Prostate gland (tissue), 2 donors: Measurements from ENCODE around the gene ELF2. TPM values are rescaled to one million over a fixed set of nuclear protein-coding genes. Genes with fewer than 3 reads are reported as not detected.
"Not testable (repeated sequence)": the region's sequence is repeated elsewhere in the genome, so short reads cannot be mapped to it uniquely, and the experiment has no call there.

Source experiments
- DNase-seq: peaks from one replicate; pipeline ENCODE4 v3.0.0-alpha.2; 2019; ENCODE audit warnings: low spot score
- H3K27ac ChIP-seq, 2 donors: fragments of 200-600 bp; sonication (generic); 2 replicates each; pipeline ENCODE4 v1.5.1; 2017 to 2019
- H3K27me3 ChIP-seq: fragments of 200-600 bp; sonication (generic); replicated peaks from 2 replicates; pipeline ENCODE4 v1.5.1; 2019; ENCODE audit not compliant: insufficient read depth
- H3K36me3 ChIP-seq, 2 donors: fragments of 200-600 bp; sonication (generic); 1 replicate in 1 of 2; 2 replicates in 1 of 2; pipeline versions ENCODE4 v1.5.1 to v1.8.1; 2017 to 2019
- H3K4me1 ChIP-seq: fragments of 200-600 bp; sonication (generic); replicated peaks from 2 replicates; pipeline ENCODE4 v1.5.1; 2019
- H3K4me3 ChIP-seq, 2 donors: fragments of 200-600 bp; sonication (generic); 2 replicates each; pipeline ENCODE4 v1.5.1; 2017 to 2019
- H3K9me3 ChIP-seq: fragments of 200-600 bp; sonication (generic); 2 replicates; pipeline ENCODE4 v1.5.1; 2017
- POLR2A ChIP-seq: fragments of 450-650 bp; IDR thresholded peaks from one replicate; pipeline ENCODE4 v1.6.1; 2016; ENCODE audit warnings: antibody characterized with exemption, mild to moderate bottlenecking
- POLR2AphosphoS5 ChIP-seq: sonication (generic); formaldehyde crosslinking; IDR thresholded peaks from one replicate; pipeline ENCODE4 v1.6.1; 2017; ENCODE audit warnings: antibody characterized with exemption
- WGBS: methylation state at CpG from one replicate; pipeline ENCODE4 v1.1.5; 2018; 5-methylcytosine and 5-hydroxymethylcytosine counted together
- intact Hi-C: fragments of 100-400 bp; cut with DNase I; formaldehyde crosslinking; loops from one replicate; pipeline ENCODE4 v1.14.2; 2022
- total RNA-seq, 2 donors: library from RNA; depleted of rRNA; stranded (reverse); fragments of >200 nt; gene quantifications; one replicate each; pipeline ENCODE4 v1.1.0, GENCODE V29; 2016
- TF ChIP-seq, protein P1 (sequence below), 4 experiments: fragments of 200-600 bp in 2 of 4; fragments of 450-650 bp in 2 of 4; sonication (generic) in 2 of 4; IDR thresholded peaks; 1 replicate in 3 of 4; 2 replicates in 1 of 4; pipeline ENCODE4 v1.5.1; 2016 to 2019; ENCODE audit warnings: antibody characterized with exemption in 4 of 4, mild to moderate bottlenecking in 2 of 4, moderate library complexity in 2 of 4

The ELF2 gene
- total RNA-seq, 2 donors from 2014 or later, result 53.2 to 61.7 TPM

DNA sequence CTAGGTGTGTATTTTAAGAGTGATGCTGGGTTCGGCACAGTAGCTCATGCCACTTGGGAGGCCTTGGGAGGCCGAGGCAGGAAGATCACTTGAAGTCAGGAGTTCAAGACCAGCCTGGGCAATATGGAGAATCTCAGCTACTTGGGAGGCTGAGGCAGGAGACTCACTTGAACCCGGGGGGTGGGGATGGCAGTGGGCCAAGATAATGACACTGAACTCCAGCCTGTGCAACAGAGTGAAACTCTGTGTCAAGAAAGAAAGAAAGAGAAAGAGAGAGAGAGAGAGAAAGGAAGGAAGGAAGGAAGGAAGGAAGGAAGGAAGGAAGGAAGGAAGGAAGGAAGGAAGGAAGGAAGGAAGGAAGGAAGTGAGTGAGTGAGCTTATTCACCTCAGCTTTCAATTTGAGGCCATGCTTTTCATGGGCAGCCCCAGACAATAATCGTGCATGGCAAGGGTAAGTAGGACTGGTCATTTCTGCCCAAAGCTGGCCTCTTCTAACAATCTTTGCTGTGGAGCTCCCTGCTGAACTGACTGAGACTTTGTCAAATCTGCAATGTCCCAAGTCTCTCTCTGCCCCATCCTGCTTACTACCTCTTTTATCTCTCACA lies 42.5 kb upstream of the ELF2 start:
- WGBS, result 92% methylated on average over 4 of the region's 4 CpGs
- H3K4me1 ChIP-seq, result no peaks in the 10 kb centered on the region

GRCh38 chr4:139214039-139214534 lies 37.1 kb upstream of the ELF2 start:
- Histone ChIP-seq H3K4me3 (no peak overlapping the region), H3K9me3 (no peaks in the 10 kb centered on the region), H3K36me3 (no peaks in the 10 kb centered on the region), H3K27ac (no peak overlapping the region), H3K27me3 (no peaks in the 10 kb centered on the region), H3K4me1 (no peaks in the 10 kb centered on the region)
- TF ChIP-seq POLR2A (no peak), POLR2AphosphoS5 (no peak)
- TF ChIP-seq, protein P1, sequence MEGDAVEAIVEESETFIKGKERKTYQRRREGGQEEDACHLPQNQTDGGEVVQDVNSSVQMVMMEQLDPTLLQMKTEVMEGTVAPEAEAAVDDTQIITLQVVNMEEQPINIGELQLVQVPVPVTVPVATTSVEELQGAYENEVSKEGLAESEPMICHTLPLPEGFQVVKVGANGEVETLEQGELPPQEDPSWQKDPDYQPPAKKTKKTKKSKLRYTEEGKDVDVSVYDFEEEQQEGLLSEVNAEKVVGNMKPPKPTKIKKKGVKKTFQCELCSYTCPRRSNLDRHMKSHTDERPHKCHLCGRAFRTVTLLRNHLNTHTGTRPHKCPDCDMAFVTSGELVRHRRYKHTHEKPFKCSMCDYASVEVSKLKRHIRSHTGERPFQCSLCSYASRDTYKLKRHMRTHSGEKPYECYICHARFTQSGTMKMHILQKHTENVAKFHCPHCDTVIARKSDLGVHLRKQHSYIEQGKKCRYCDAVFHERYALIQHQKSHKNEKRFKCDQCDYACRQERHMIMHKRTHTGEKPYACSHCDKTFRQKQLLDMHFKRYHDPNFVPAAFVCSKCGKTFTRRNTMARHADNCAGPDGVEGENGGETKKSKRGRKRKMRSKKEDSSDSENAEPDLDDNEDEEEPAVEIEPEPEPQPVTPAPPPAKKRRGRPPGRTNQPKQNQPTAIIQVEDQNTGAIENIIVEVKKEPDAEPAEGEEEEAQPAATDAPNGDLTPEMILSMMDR (IDR thresholded peaks at IDR 0.05), result no peak
- WGBS, result 40% methylated on average over 7 of the region's 7 CpGs
- DNase-seq, result peak; percentile 41
- intact Hi-C loops, result no loop called here

More for the DNA sequence above, 42.5 kb upstream of the ELF2 start:
- no peak for TF ChIP-seq POLR2A
- no peak for TF ChIP-seq POLR2AphosphoS5
- TF ChIP-seq, protein P1 (IDR thresholded peaks at IDR 0.05), result no peak
- H3K9me3 ChIP-seq, result no peaks in the 10 kb centered on the region
- no peak overlapping the region for H3K27ac ChIP-seq
- DNase-seq, result no peak
- H3K27me3 ChIP-seq, result no peaks in the 10 kb centered on the region
- no peak overlapping the region for H3K4me3 ChIP-seq
- intact Hi-C loops, result no loop called here
- H3K36me3 ChIP-seq, result no peaks in the 10 kb centered on the region

GRCh38 chr4:139213633-139214032 lies 36.6 kb upstream of the ELF2 start:
- DNase-seq, H3K27ac ChIP-seq, H3K4me3 ChIP-seq, H3K36me3 ChIP-seq, H3K9me3 ChIP-seq, H3K27me3 ChIP-seq, intact Hi-C loops, H3K4me1 ChIP-seq: not testable (repeated sequence)
- 91% methylated on average over 10 of the region's 10 CpGs for WGBS

DNA sequence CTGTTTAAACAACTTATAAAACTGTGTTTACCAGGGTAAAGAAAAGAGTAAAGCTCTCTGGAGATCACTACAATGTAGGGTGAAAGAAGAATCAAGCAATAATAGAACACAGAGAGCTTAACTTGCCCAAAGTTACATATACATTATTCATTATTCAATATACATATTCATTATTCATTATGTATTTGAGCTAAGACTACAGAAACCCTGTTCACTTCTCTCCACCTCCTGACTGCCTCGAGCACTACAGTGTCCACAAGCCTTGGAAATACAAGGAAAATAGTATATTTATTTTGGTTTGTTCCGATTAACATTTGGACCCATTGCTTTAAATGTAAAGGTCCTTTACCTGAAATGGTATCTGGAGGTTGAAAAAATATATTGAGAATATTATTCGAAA lies 35.9 kb upstream of the ELF2 start:
- TF ChIP-seq POLR2AphosphoS5 (no peak), POLR2A (no peak)
- TF ChIP-seq, protein P1 (IDR thresholded peaks at IDR 0.05), result no peak
- H3K4me3 ChIP-seq, result no peak overlapping the region
- H3K4me1 ChIP-seq, result no peaks in the 10 kb centered on the region
- H3K27me3 ChIP-seq, result no peaks in the 10 kb centered on the region
- intact Hi-C loops, result no loop called here
- no peak overlapping the region for H3K27ac ChIP-seq
- H3K9me3 ChIP-seq, result no peaks in the 10 kb centered on the region
- H3K36me3 ChIP-seq, result no peaks in the 10 kb centered on the region
- WGBS, result 94% methylated on average over 3 of the region's 3 CpGs
- DNase-seq, result no peak

DNA sequence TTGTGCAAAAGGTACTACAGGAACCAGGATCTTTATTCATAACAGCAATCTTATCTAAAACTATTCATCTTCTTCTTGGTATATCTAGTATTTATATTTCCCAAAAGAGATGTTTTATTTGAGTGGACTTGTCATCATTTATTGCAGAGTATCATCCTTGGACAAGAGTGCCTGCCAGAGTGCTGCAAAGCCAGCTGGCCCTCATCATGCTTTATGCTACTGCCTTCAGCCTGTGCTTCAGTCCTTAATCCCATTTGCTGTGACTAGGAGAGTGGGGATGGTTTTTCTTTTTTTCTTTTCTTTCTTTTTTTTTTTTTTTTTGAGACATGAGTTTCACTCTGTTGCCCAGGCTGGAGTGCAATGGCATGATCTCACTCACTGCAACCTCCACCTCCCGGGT lies 33.5 kb upstream of the ELF2 start:
- TF ChIP-seq, protein P1 (IDR thresholded peaks at IDR 0.05), result no peak
- TF ChIP-seq POLR2AphosphoS5 (no peak), POLR2A (no peak)
- no peaks in the 10 kb centered on the region for H3K4me1 ChIP-seq
- no peaks in the 10 kb centered on the region for H3K9me3 ChIP-seq
- no peaks in the 10 kb centered on the region for H3K27me3 ChIP-seq
- no peaks in the 10 kb centered on the region for H3K36me3 ChIP-seq
- WGBS, result 79% methylated on average over 1 of the region's 1 CpG
- DNase-seq, result no peak
- intact Hi-C loops, result no loop called here
- H3K4me3 ChIP-seq, result no peak overlapping the region
- no peak overlapping the region for H3K27ac ChIP-seq
